WTC11 (cell line): Measurements from ENCODE around the gene AURKAIP1. TPM values are rescaled to one million over a fixed set of nuclear protein-coding genes. Genes with fewer than 3 reads are reported as not detected.

ENCODE experiments used
- ATF6 ChIP-seq: sonication (generic); formaldehyde crosslinking; IDR thresholded peaks from 2 replicates; pipeline ENCODE4 v1.8.1; 2023; ENCODE audit warnings: mild to moderate bottlenecking, missing genetic modification reagents
- CTCF ChIP-seq: fragments of 200-600 bp; IDR thresholded peaks from 2 replicates; pipeline ENCODE4 v1.8.0; 2022; ENCODE audit warnings: antibody characterized with exemption
- E2F5 ChIP-seq: sonication (generic); formaldehyde crosslinking; IDR thresholded peaks from 2 replicates; pipeline ENCODE4 v1.8.1; 2022; ENCODE audit warnings: mild to moderate bottlenecking, moderate library complexity, missing genetic modification reagents
- EMX1 ChIP-seq: fragments of 250-450 bp; sonication (Bioruptor Pico); IDR thresholded peaks from 2 replicates; pipeline ENCODE4 v1.8.0; 2021; ENCODE audit warnings: mild to moderate bottlenecking
- FOXJ3 ChIP-seq: sonication (generic); formaldehyde crosslinking; IDR thresholded peaks from 2 replicates; pipeline ENCODE4 v1.9.0; 2021; ENCODE audit warnings: missing genetic modification reagents, mild to moderate bottlenecking, borderline replicate concordance
- IRF2 ChIP-seq: sonication (generic); formaldehyde crosslinking; IDR thresholded peaks from 2 replicates; pipeline ENCODE4 v1.8.0; 2022; ENCODE audit warnings: low read depth, missing genetic modification reagents, borderline replicate concordance
- JUN ChIP-seq: sonication (generic); formaldehyde crosslinking; IDR thresholded peaks from 2 replicates; pipeline ENCODE4 v1.8.0; 2023; ENCODE audit warnings: mild to moderate bottlenecking, missing genetic modification reagents
- KAT7 ChIP-seq: sonication (generic); formaldehyde crosslinking; IDR thresholded peaks from 2 replicates; pipeline ENCODE4 v1.8.1; 2023; ENCODE audit warnings: missing genetic modification reagents, mild to moderate bottlenecking, borderline replicate concordance
- MYBL2 ChIP-seq: sonication (generic); formaldehyde crosslinking; IDR thresholded peaks from 2 replicates; pipeline ENCODE4 v1.8.1; 2023; ENCODE audit warnings: mild to moderate bottlenecking, moderate library complexity, missing genetic modification reagents
- NFE2L1 ChIP-seq: sonication (generic); formaldehyde crosslinking; IDR thresholded peaks from 2 replicates; pipeline ENCODE4 v1.8.1; 2023; ENCODE audit warnings: missing genetic modification reagents
- NR3C1 ChIP-seq: sonication (generic); formaldehyde crosslinking; conservative IDR thresholded peaks from 2 replicates; pipeline ENCODE4 v1.8.1; 2023; ENCODE audit warnings: low read depth, mild to moderate bottlenecking, missing genetic modification reagents
- OVOL2 ChIP-seq: fragments of 250-450 bp; sonication (Bioruptor Pico); IDR thresholded peaks from 2 replicates; pipeline ENCODE4 v1.9.0; 2021; ENCODE audit warnings: mild to moderate bottlenecking, borderline replicate concordance
- PRRX2 ChIP-seq: fragments of 250-450 bp; sonication (Bioruptor Pico); IDR thresholded peaks from 2 replicates; pipeline ENCODE4 v1.8.0; 2021; ENCODE audit warnings: mild to moderate bottlenecking
- RELA ChIP-seq: sonication (generic); formaldehyde crosslinking; IDR thresholded peaks from 2 replicates; pipeline ENCODE4 v1.8.1; 2022; ENCODE audit warnings: missing genetic modification reagents, mild to moderate bottlenecking, borderline replicate concordance
- SOX15 ChIP-seq: fragments of 250-450 bp; sonication (Bioruptor Pico); IDR thresholded peaks from 2 replicates; pipeline ENCODE4 v1.9.0; 2021; ENCODE audit warnings: mild to moderate bottlenecking
- TP53 ChIP-seq: sonication (generic); formaldehyde crosslinking; IDR thresholded peaks from 2 replicates; pipeline ENCODE4 v1.8.1; 2023; ENCODE audit warnings: mild to moderate bottlenecking, missing genetic modification reagents
- ZNF121 ChIP-seq: sonication (generic); formaldehyde crosslinking; IDR thresholded peaks from 2 replicates; pipeline ENCODE4 v1.8.0; 2023; ENCODE audit warnings: missing genetic modification reagents
- ZNF232 ChIP-seq: sonication (generic); formaldehyde crosslinking; IDR thresholded peaks from 2 replicates; pipeline ENCODE4 v1.8.0; 2022; ENCODE audit warnings: mild to moderate bottlenecking, missing genetic modification reagents
- ZNF425 ChIP-seq: fragments of 250-450 bp; sonication (Bioruptor Pico); conservative IDR thresholded peaks from 2 replicates; pipeline ENCODE4 v1.9.0; 2021; ENCODE audit warnings: mild to moderate bottlenecking
- total RNA-seq: library from RNA; stranded (reverse); gene quantifications from 3 replicates; pipeline ENCODE4 v1.2.3, GENCODE V29; 2021
- TF ChIP-seq, protein P1 (sequence below): sonication (generic); formaldehyde crosslinking; IDR thresholded peaks from 2 replicates; pipeline ENCODE4 v1.8.1; 2022; ENCODE audit warnings: low read depth, mild to moderate bottlenecking, moderate library complexity, missing genetic modification reagents, borderline replicate concordance
- TF ChIP-seq, protein P2 (sequence below): fragments of 250-450 bp; sonication (Bioruptor Pico); IDR thresholded peaks from 2 replicates; pipeline ENCODE4 v1.9.0; 2021; ENCODE audit warnings: mild to moderate bottlenecking
- TF ChIP-seq, protein P3 (sequence below): fragments of 250-450 bp; sonication (Bioruptor Pico); IDR thresholded peaks from 2 replicates; pipeline ENCODE4 v1.9.0; 2021; ENCODE audit warnings: mild to moderate bottlenecking

Gene AURKAIP1
- total RNA-seq, 1 experiment from 2014 or later: 268 TPM

- TF ChIP-seq ZNF425 (no peak), RELA (CRISPR knock-in tag) (no peak), PRRX2 (CRISPR knock-in tag) (no peak; the same call in 1 of the 2 replicates), CTCF (no peak), OVOL2 (CRISPR knock-in tag) (no peak), NFE2L1 (CRISPR knock-in tag) (no peak), EMX1 (CRISPR knock-in tag) (peak; percentile 44; the same call in 1 of the 2 replicates), E2F5 (CRISPR knock-in tag) (0 out of 2 replicates have a peak, but pooled peaks have one; percentile 36), MYBL2 (CRISPR knock-in tag) (0 out of 2 replicates have a peak, but pooled peaks have one; percentile 37), KAT7 (no peak), TP53 (CRISPR knock-in tag) (peak; percentile 7; the same call in 1 of the 2 replicates), FOXJ3 (CRISPR knock-in tag) (no peak), ZNF232 (CRISPR knock-in tag) (no peak), ZNF121 (CRISPR knock-in tag) (no peak), JUN (CRISPR knock-in tag) (no peak), NR3C1 (CRISPR knock-in tag) (no peak), IRF2 (no peak), ATF6 (CRISPR knock-in tag) (no peak), SOX15 (no peak)
- TF ChIP-seq, protein P1, sequence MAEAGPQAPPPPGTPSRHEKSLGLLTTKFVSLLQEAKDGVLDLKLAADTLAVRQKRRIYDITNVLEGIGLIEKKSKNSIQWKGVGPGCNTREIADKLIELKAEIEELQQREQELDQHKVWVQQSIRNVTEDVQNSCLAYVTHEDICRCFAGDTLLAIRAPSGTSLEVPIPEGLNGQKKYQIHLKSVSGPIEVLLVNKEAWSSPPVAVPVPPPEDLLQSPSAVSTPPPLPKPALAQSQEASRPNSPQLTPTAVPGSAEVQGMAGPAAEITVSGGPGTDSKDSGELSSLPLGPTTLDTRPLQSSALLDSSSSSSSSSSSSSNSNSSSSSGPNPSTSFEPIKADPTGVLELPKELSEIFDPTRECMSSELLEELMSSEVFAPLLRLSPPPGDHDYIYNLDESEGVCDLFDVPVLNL (CRISPR knock-in tag): 0 out of 2 replicates have a peak, but pooled peaks have one; percentile 24
- TF ChIP-seq, protein P2, sequence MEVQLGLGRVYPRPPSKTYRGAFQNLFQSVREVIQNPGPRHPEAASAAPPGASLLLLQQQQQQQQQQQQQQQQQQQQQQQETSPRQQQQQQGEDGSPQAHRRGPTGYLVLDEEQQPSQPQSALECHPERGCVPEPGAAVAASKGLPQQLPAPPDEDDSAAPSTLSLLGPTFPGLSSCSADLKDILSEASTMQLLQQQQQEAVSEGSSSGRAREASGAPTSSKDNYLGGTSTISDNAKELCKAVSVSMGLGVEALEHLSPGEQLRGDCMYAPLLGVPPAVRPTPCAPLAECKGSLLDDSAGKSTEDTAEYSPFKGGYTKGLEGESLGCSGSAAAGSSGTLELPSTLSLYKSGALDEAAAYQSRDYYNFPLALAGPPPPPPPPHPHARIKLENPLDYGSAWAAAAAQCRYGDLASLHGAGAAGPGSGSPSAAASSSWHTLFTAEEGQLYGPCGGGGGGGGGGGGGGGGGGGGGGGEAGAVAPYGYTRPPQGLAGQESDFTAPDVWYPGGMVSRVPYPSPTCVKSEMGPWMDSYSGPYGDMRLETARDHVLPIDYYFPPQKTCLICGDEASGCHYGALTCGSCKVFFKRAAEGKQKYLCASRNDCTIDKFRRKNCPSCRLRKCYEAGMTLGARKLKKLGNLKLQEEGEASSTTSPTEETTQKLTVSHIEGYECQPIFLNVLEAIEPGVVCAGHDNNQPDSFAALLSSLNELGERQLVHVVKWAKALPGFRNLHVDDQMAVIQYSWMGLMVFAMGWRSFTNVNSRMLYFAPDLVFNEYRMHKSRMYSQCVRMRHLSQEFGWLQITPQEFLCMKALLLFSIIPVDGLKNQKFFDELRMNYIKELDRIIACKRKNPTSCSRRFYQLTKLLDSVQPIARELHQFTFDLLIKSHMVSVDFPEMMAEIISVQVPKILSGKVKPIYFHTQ (CRISPR knock-in tag): 0 out of 2 replicates have a peak, but pooled peaks have one; percentile 41
- TF ChIP-seq, protein P3, sequence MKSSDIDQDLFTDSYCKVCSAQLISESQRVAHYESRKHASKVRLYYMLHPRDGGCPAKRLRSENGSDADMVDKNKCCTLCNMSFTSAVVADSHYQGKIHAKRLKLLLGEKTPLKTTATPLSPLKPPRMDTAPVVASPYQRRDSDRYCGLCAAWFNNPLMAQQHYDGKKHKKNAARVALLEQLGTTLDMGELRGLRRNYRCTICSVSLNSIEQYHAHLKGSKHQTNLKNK (CRISPR knock-in tag): no peak
These were observed 20.4 kb downstream of the AURKAIP1 start (continued) for GRCh38 chr1:1354271-1355247.
